Measurements from ENCODE around the gene VEGFB.
A peak's percentile ranks its signal among the peaks of the same experiment; 100 is the strongest.

VEGFB gene

GRCh38 chr11:64235437-64236161, 1.2 kb downstream of the VEGFB start:
- Histone ChIP-seq H3K27me3 (ENCODE audit: control insufficient read depth, insufficient read depth, low read length) (no peaks in the 10 kb centered on the region), H3K4me3 (ENCODE audit: low read length) (peak overlapping the region; percentile 85), H3K36me3 (ENCODE audit: insufficient read depth, low read length) (peaks cover 13% of the 10 kb centered on the region), H3K4me2 (ENCODE audit: low read length) (peak overlapping the region; percentile 95), H3K4me1 (ENCODE audit: control insufficient read depth, insufficient read depth, low read length) (peaks cover 28% of the 10 kb centered on the region), H3K9ac (ENCODE audit: low read depth, low read length) (peak overlapping the region; percentile 62), H3K9me3 (replicated peaks; ENCODE audit: low read length) (no peaks in the 10 kb centered on the region)

DNA sequence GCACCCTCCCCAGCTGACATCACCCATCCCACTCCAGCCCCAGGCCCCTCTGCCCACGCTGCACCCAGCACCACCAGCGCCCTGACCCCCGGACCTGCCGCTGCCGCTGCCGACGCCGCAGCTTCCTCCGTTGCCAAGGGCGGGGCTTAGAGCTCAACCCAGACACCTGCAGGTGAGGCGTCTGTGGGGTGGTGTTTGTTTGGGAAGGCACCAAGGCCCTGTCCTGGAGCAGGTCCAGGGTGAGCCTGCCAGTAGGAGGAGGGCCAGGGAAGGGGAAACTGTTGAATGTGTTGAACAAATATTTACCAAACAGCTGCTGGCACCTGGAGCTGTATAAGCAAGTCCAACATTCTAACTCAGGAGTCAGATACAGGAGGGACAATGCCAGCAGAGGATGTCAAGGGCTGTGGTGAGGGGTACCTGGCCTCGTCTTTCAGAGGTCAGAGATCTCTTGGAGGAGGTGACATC, 3.1 kb downstream of the VEGFB start:
- Histone ChIP-seq H3K9ac (ENCODE audit: low read depth, low read length) (no peak overlapping the region), H3K27me3 (ENCODE audit: control insufficient read depth, insufficient read depth, low read length) (no peaks in the 10 kb centered on the region), H3K4me2 (ENCODE audit: low read length) (no peak overlapping the region), H3K4me3 (ENCODE audit: low read length) (no peak overlapping the region), H3K36me3 (ENCODE audit: insufficient read depth, low read length) (peaks cover 13% of the 10 kb centered on the region), H3K4me1 (ENCODE audit: control insufficient read depth, insufficient read depth, low read length) (peaks cover 29% of the 10 kb centered on the region), H3K9me3 (replicated peaks; ENCODE audit: low read length) (no peaks in the 10 kb centered on the region)

DNA sequence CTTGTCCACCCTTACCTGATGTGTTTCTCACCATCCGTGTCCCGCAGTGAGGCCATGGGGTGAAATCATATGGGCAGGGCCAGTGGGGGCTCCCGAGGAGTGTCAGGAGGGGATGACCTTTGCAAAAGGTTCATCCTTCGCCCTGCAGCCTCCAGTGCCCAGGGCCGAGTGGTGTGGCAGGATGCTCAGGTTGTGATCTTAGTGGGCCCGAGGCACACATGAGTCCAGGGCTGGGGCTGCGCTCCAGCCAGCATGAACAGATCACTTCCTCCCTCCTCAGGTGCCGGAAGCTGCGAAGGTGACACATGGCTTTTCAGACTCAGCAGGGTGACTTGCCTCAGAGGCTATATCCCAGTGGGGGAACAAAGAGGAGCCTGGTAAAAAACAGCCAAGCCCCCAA, 3.7 kb downstream of the VEGFB start:
- Histone ChIP-seq H3K4me1 (ENCODE audit: control insufficient read depth, insufficient read depth, low read length) (peaks cover 35% of the 10 kb centered on the region), H3K36me3 (ENCODE audit: insufficient read depth, low read length) (peaks cover 15% of the 10 kb centered on the region), H3K4me2 (ENCODE audit: low read length) (no peak overlapping the region), H3K27me3 (ENCODE audit: control insufficient read depth, insufficient read depth, low read length) (no peaks in the 10 kb centered on the region), H3K9me3 (replicated peaks; ENCODE audit: low read length) (no peaks in the 10 kb centered on the region), H3K4me3 (ENCODE audit: low read length) (no peak overlapping the region), H3K9ac (ENCODE audit: low read depth, low read length) (no peak overlapping the region)

DNA sequence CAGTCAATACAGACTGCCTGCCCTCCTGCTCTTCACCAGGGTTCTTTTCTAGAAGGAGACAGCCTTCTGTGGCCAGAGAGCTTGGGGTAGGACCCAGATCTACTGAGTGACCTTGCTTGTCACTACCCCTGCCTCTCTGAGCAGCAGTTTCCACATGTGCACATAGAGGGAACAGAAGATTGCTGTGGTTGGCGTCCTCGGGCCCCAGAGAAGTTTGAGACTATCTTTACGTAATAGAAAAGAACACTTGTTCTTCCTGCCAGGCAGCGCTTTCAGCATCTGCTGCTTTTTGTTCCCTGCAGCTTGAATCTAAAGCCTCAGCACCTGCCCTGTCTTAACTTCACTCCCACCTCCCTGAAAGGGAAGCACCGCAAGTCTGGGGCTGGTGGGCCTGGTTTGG, 4.6 kb downstream of the VEGFB start:
- Histone ChIP-seq H3K4me3 (ENCODE audit: low read length) (no peak overlapping the region), H3K9ac (ENCODE audit: low read depth, low read length) (no peak overlapping the region), H3K4me1 (ENCODE audit: control insufficient read depth, insufficient read depth, low read length) (peaks cover 38% of the 10 kb centered on the region), H3K4me2 (ENCODE audit: low read length) (no peak overlapping the region), H3K27me3 (ENCODE audit: control insufficient read depth, insufficient read depth, low read length) (no peaks in the 10 kb centered on the region), H3K9me3 (replicated peaks; ENCODE audit: low read length) (no peaks in the 10 kb centered on the region), H3K36me3 (ENCODE audit: insufficient read depth, low read length) (peaks cover 22% of the 10 kb centered on the region)

DNA sequence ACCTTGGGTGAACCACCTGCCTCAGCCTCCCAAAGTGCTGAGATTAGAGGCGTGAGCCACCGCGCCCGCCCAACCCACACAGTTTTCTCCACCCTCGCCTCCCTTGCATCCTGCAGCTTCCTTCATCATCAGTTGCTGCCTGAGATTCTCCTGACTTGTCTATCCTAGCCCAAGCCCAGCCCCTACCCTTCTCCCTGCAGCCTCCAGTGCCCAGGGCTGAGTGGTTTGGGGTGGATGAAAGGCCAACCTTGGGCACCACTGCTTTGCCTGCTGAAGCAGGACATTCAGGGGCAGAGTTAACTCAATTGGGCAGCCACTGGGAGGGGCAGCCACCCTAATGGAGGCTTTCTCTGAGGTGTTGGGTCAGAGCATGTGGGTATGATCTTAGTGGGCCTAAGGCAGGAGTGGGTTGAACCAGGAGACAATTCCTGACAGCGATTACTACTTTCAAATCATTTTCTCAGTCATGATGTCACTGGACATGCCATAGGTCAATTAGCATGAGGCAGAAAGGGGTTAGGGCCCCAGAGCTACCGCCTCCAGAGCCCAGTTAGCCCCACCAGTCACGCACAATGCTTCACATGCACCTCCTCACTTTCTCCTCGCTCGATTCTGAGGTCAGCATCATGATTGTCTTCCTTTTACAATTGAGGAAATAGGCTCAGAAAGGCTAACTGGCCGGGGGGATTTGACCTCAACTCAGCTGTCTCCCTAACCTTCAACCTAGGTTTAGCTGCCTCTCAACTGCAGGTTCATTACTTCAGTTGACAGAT, 5.5 kb downstream of the VEGFB start:
- Histone ChIP-seq H3K27me3 (ENCODE audit: control insufficient read depth, insufficient read depth, low read length) (no peaks in the 10 kb centered on the region), H3K4me1 (ENCODE audit: control insufficient read depth, insufficient read depth, low read length) (peaks cover 43% of the 10 kb centered on the region), H3K36me3 (ENCODE audit: insufficient read depth, low read length) (peaks cover 27% of the 10 kb centered on the region), H3K9ac (ENCODE audit: low read depth, low read length) (peak overlapping the region; percentile 88), H3K9me3 (replicated peaks; ENCODE audit: low read length) (no peaks in the 10 kb centered on the region), H3K4me3 (ENCODE audit: low read length) (peak overlapping the region; percentile 89), H3K4me2 (ENCODE audit: low read length) (peak overlapping the region; percentile 89)

DNA sequence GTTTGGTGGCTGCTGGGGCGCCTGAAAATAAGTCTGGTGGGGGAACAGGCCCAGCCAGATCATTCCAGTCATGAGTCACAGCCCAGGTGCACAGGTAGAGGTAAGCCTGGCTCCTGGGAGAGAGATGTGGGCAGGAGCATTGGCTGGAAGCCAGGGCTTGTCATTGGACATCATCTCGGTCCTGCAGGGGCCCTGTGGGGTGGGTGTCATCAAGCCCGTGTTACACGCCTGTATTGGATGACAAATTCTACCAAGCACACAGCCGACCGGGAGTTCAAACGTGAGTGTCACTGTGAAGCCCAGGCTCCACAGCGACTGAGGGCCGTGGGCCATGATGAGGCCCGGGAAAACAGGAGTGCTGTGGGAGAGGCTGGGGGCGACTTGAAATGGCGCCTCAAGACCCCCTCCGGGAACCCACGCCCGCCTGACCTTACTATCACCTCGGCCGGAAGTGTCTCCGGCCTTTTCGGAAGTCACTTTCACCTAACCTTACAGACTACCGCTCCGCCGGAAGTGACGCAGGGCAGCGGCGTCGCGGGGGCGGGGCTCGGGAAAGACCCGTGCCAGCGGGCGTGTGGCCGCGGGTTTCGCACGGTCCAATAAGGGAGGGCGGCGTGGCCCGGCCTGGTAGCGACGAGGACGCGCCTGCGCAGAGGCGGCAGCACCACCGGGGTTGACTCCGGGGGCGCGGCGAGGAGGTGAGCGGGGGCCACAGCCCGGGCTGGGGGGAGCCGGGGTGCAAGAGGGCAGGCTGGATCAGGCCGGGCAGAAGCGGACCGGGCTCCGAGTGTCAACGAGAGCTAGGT, 6.3 kb downstream of the VEGFB start, which contains the start of gene FKBP2:
Gene FKBP2 (plus strand): TSS at position 661 of the 806 bp plus-strand sequence. CDS start 1,293 bp downstream, outside the sequence.
- Histone ChIP-seq H3K36me3 (ENCODE audit: insufficient read depth, low read length) (peaks cover 29% of the 10 kb centered on the region), H3K27me3 (ENCODE audit: control insufficient read depth, insufficient read depth, low read length) (no peaks in the 10 kb centered on the region), H3K4me1 (ENCODE audit: control insufficient read depth, insufficient read depth, low read length) (peaks cover 40% of the 10 kb centered on the region), H3K9me3 (replicated peaks; ENCODE audit: low read length) (no peaks in the 10 kb centered on the region), H3K9ac (ENCODE audit: low read depth, low read length) (peak within 1 kb of the TSS; percentile 97), H3K4me2 (ENCODE audit: low read length) (peak within 1 kb of the TSS; percentile 89), H3K4me3 (ENCODE audit: low read length) (peak within 1 kb of the TSS; percentile 100)

DNA sequence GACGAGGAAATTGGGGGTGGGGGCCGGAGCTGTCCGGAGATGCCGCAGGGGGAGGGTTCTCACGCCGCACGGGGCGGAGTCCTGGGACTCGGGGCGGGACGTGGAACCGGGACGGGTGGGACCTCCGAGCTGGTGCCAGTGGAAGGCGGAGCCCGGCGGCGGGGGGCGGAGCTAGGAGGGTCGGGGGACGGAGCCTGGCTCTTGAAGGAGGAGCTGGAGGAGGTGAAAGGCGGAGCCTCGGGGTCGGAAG, 6.8 kb downstream of the VEGFB start:
- Histone ChIP-seq H3K9ac (ENCODE audit: low read depth, low read length) (peak overlapping the region; percentile 88), H3K36me3 (ENCODE audit: insufficient read depth, low read length) (peaks cover 24% of the 10 kb centered on the region), H3K4me1 (ENCODE audit: control insufficient read depth, insufficient read depth, low read length) (peaks cover 38% of the 10 kb centered on the region), H3K27me3 (ENCODE audit: control insufficient read depth, insufficient read depth, low read length) (no peaks in the 10 kb centered on the region), H3K4me2 (ENCODE audit: low read length) (peak overlapping the region; percentile 89), H3K4me3 (ENCODE audit: low read length) (peak overlapping the region; percentile 89), H3K9me3 (replicated peaks; ENCODE audit: low read length) (no peaks in the 10 kb centered on the region)

- Histone ChIP-seq H3K4me3 (ENCODE audit: low read length) (peak overlapping the region; percentile 100), H3K27me3 (ENCODE audit: control insufficient read depth, insufficient read depth, low read length) (no peaks in the 10 kb centered on the region), H3K9me3 (replicated peaks; ENCODE audit: low read length) (no peaks in the 10 kb centered on the region), H3K4me2 (ENCODE audit: low read length) (peak overlapping the region; percentile 85), H3K9ac (ENCODE audit: low read depth, low read length) (peak overlapping the region; percentile 97), H3K36me3 (ENCODE audit: insufficient read depth, low read length) (peaks cover 24% of the 10 kb centered on the region), H3K4me1 (ENCODE audit: control insufficient read depth, insufficient read depth, low read length) (peaks cover 38% of the 10 kb centered on the region)
These were observed 7.3 kb downstream of the VEGFB start for GRCh38 chr11:64241491-64242374.

DNA sequence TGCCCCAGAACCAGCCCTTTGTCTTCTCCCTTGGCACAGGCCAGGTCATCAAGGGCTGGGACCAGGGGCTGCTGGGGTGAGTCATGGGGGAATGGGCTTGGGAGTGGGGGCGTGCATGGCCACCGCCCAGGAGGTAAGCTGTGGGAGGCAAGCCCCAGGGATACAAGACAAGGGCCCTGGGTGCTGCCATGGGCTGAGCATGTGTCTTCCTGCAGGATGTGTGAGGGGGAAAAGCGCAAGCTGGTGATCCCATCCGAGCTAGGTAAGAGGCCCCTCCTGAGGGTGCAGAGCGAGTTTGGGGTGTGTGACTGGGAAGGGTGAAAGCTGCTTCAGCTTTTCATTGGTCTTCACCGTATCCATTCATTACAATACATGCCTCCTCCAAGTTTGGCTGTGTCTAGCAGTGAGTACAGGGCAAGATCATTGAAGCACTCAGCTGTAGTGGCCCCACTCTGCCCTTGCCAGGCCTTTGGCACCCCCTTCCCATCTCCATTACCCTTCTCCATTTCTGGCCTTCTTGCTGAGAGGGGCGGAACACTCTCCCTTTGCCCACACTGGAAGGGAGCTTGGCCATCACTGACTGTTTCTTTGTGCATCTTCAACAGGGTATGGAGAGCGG, 9.0 kb downstream of the VEGFB start:
- H3K4me3 ChIP-seq (ENCODE audit: low read length): peak overlapping the region; percentile 100
- H3K9ac ChIP-seq (ENCODE audit: low read depth, low read length): peak overlapping the region; percentile 97

DNA sequence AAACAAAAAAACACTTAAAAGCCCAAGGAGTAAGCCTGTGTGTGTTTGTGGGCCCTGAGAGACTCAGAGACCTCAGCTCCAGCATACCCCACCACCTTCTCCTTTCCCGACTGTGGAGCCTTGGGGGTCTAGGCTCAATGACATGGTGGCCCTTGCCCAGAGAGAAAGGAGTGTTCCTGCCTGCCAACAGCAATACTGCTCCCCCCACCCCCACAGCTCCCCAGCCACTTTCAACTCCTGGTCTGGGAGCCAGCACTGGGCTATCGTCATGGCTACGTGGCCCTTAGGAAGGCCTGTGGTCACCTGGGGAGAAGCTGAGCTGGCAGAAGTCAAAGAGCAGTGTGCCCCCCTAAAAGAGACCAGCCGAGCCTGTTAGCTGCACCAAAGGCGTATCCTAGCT, 9.7 kb downstream of the VEGFB start:
- peak overlapping the region; percentile 100 for H3K4me3 ChIP-seq (ENCODE audit: low read length)
- peak overlapping the region; percentile 85 for H3K4me2 ChIP-seq (ENCODE audit: low read length)
- H3K27me3 ChIP-seq (ENCODE audit: control insufficient read depth, insufficient read depth, low read length): no peaks in the 10 kb centered on the region
- peak overlapping the region; percentile 97 for H3K9ac ChIP-seq (ENCODE audit: low read depth, low read length)
- peaks cover 48% of the 10 kb centered on the region for H3K4me1 ChIP-seq (ENCODE audit: control insufficient read depth, insufficient read depth, low read length)
- H3K36me3 ChIP-seq (ENCODE audit: insufficient read depth, low read length): peaks cover 16% of the 10 kb centered on the region
- H3K9me3 ChIP-seq (replicated peaks; ENCODE audit: low read length): no peaks in the 10 kb centered on the region

More for the DNA sequence above, 9.0 kb downstream of the VEGFB start:
- no peaks in the 10 kb centered on the region for H3K9me3 ChIP-seq (replicated peaks; ENCODE audit: low read length)
- H3K27me3 ChIP-seq (ENCODE audit: control insufficient read depth, insufficient read depth, low read length): no peaks in the 10 kb centered on the region
- peaks cover 23% of the 10 kb centered on the region for H3K36me3 ChIP-seq (ENCODE audit: insufficient read depth, low read length)
- H3K4me1 ChIP-seq (ENCODE audit: control insufficient read depth, insufficient read depth, low read length): peaks cover 48% of the 10 kb centered on the region
- H3K4me2 ChIP-seq (ENCODE audit: low read length): peak overlapping the region; percentile 85
